ENCODE results near the gene ULK2.

DNA sequence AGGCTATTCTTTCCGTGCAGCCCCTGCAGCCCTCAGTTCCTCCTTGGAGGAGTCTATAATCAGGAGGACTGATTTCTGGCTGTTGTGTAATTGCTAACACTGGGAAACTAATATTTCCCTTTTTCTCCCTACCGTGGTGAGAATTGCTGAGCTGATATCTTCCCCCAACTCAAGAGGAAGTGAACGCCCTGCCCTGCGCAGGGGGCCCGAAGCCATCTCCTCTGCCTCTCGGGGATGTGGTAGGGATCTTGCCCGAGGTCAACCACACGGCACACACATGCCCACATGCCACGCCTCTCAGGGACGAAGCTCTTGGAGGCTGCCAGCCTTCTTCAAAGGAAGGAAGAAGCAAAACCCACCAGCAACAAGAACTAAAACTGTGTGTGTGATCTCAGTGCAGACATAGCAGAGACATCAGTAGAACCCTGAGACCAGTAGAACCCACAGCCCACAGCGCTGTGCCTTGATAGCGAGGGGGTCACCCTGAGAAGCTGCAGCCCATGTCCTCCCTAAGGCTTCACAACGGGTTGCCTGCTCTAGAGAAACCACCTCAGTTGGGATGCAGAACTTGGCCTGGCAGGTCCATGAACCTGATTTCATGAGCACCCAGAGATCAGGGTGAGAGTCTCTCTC lies 8.9 kb upstream of the ULK2 start:
- TF ChIP-seq CTCF (IDR thresholded peaks at IDR 0.05) (no peak), EZH2 (IDR thresholded peaks at IDR 0.05; ENCODE audit: borderline replicate concordance, insufficient read depth, low read depth, low read length, poor library complexity, severe bottlenecking) (no peak)

Measured in B cell (primary cell).